Kidney capillary endothelial cell (primary cell): ENCODE results near the gene COPA.
"Not testable (repeated sequence)": the region's sequence is repeated elsewhere in the genome, so short reads cannot be mapped to it uniquely, and the experiment has no call there.

Source experiments
- DNase-seq: peaks from one replicate; pipeline ENCODE4 v3.0.0-alpha.2; 2018; ENCODE audit warnings: low spot score

COPA gene

GRCh38 chr1:160342953-160343869, at the start of gene COPA, which contains the start of gene NCSTN:
TSS of gene COPA (minus strand) at chr1:160343250. CDS start at chr1:160343170, 80 bp downstream.
TSS of gene NCSTN (plus strand) at chr1:160343383. CDS start at chr1:160343397, 14 bp downstream.
- peak; percentile 88 for DNase-seq

- DNase-seq = not testable (repeated sequence)
These were observed 45.4 kb upstream of the COPA start for GRCh38 chr1:160388406-160388805.

- not testable (repeated sequence) for DNase-seq
These were observed 41.8 kb upstream of the COPA start for GRCh38 chr1:160384812-160385211.

GRCh38 chr1:160377585-160378206, 34.6 kb upstream of the COPA start:
- DNase-seq = no peak

GRCh38 chr1:160376525-160377131, 33.6 kb upstream of the COPA start:
- DNase-seq = peak; percentile 56

GRCh38 chr1:160375788-160376524, 32.9 kb upstream of the COPA start:
- no peak for DNase-seq

- DNase-seq = no peak
These were observed 31.5 kb upstream of the COPA start for GRCh38 chr1:160374306-160375110.

GRCh38 chr1:160373696-160374095, 30.6 kb upstream of the COPA start:
- DNase-seq = no peak

- no peak for DNase-seq
These were observed 28.7 kb upstream of the COPA start for GRCh38 chr1:160371756-160372155.

GRCh38 chr1:160371346-160371631, 28.2 kb upstream of the COPA start:
- no peak for DNase-seq

- no peak for DNase-seq
These were observed 27.7 kb upstream of the COPA start for GRCh38 chr1:160370561-160371345.

- DNase-seq = no peak
These were observed 26.0 kb upstream of the COPA start for GRCh38 chr1:160369087-160369486.

GRCh38 chr1:160367934-160368923, 25.2 kb upstream of the COPA start:
- DNase-seq = no peak

GRCh38 chr1:160367516-160367900, 24.5 kb upstream of the COPA start:
- DNase-seq = no peak

- no peak for DNase-seq
These were observed 23.9 kb upstream of the COPA start, which contains the start of gene NHLH1 for GRCh38 chr1:160366731-160367515. TSS of gene NHLH1 (plus strand) at chr1:160367071. CDS start at chr1:160370732, 3,661 bp downstream.

GRCh38 chr1:160365325-160365724, 22.3 kb upstream of the COPA start:
- no peak for DNase-seq

GRCh38 chr1:160363951-160364735, 21.1 kb upstream of the COPA start:
- DNase-seq = no peak

GRCh38 chr1:160363010-160363409, 20.0 kb upstream of the COPA start:
- no peak for DNase-seq
